IMR-90 (cell line): ENCODE data around the gene TLR10.

ENCODE experiments used
- CEBPB ChIP-seq: IDR thresholded peaks from 2 replicates; pipeline ENCODE4 v1.6.1; 2012; ENCODE audit warnings: low read depth, low read length, improper control_type of control experiment
- POLR2A ChIP-seq: IDR thresholded peaks from 2 replicates; pipeline ENCODE4 v1.6.1; 2012; ENCODE audit warnings: mild to moderate bottlenecking, low read depth, low read length

- TF ChIP-seq POLR2A (no peak), CEBPB (no peak)
Observed at GRCh38 chr4:38791010-38791409, 8.2 kb upstream of the TLR10 start.
